Progenitor cell of endocrine pancreas (in vitro differentiated cells): ENCODE data around the gene STARD3. TPM values are rescaled to one million over a fixed set of nuclear protein-coding genes. Genes with fewer than 3 reads are reported as not detected.

Experiments used
- DNase-seq: peaks from one replicate; pipeline ENCODE4 v3.0.0; 2021; ENCODE audit warnings: low spot score; ENCODE audit not compliant: unreplicated experiment
- H3K27ac Mint-ChIP-seq: 2 replicates; pipeline ENCODE4 v1.8.0; 2021; ENCODE audit warnings: mild to moderate bottlenecking, moderate library complexity, mixed read lengths
- H3K27me3 Mint-ChIP-seq: 2 replicates; pipeline ENCODE4 v1.8.0; 2021; ENCODE audit warnings: mixed read lengths
- H3K36me3 Mint-ChIP-seq: 2 replicates; pipeline ENCODE4 v1.8.0; 2022; ENCODE audit warnings: mixed read lengths; ENCODE audit not compliant: insufficient read depth
- H3K4me1 Mint-ChIP-seq: 2 replicates; pipeline ENCODE4 v1.8.0; 2021; ENCODE audit warnings: low read depth, mixed read lengths
- H3K4me3 Mint-ChIP-seq: 2 replicates; pipeline ENCODE4 v1.8.0; 2021; ENCODE audit warnings: low read depth, mild to moderate bottlenecking, moderate library complexity, mixed read lengths
- H3K9me3 Mint-ChIP-seq: 2 replicates; pipeline ENCODE4 v1.8.0; 2021; ENCODE audit warnings: low read depth, mixed read lengths
- total RNA-seq: library from RNA; stranded (reverse); gene quantifications from 2 replicates; pipeline ENCODE4 v1.2.1, GENCODE V29; 2021
- TF ChIP-seq, protein P1 (sequence below): fragments of 200-600 bp; sonication (generic); IDR thresholded peaks from one replicate; pipeline ENCODE4 v1.5.0; 2021; ENCODE audit warnings: antibody characterized with exemption, mild to moderate bottlenecking; ENCODE audit not compliant: unreplicated experiment

Gene STARD3
- total RNA-seq, 1 donor from 2014 or later, result 57.0 TPM

DNA sequence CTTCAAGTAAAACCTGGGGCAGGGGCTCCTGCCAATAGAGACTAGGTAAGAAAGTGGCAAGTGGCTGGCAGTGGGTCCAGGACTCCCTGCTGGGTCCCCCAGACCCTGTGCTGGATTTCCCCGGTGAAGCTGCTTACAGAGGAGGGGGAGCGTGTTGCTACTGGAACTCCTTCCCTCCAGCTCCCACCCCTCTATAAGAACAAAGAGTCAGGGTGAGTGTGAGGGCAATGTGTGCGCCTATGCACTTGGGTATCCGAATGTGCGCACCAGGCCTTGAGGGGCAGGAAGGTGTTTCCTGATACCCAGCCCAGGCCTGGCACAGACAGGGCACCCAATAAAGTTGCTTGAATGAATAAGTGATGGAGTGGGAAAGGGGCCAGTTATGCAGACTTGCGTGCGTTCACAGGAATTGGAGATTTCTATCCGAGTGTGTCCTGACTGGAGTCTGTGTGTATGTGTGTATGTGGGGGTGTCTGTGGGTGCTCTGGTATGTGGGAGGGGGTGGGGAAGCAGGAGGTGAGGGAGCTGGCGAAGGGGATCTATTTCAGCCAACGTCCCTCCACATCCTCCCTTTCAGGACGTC lies 40.9 kb upstream of the STARD3 start:
- Mint-ChIP-seq H3K27ac (no peak overlapping the region), H3K4me3 (no peak overlapping the region), H3K4me1 (no peaks in the 10 kb centered on the region), H3K36me3 (peaks cover 1% of the 10 kb centered on the region), H3K9me3 (no peaks in the 10 kb centered on the region), H3K27me3 (peaks cover 92% of the 10 kb centered on the region)
- DNase-seq, result no peak
- TF ChIP-seq, protein P1, sequence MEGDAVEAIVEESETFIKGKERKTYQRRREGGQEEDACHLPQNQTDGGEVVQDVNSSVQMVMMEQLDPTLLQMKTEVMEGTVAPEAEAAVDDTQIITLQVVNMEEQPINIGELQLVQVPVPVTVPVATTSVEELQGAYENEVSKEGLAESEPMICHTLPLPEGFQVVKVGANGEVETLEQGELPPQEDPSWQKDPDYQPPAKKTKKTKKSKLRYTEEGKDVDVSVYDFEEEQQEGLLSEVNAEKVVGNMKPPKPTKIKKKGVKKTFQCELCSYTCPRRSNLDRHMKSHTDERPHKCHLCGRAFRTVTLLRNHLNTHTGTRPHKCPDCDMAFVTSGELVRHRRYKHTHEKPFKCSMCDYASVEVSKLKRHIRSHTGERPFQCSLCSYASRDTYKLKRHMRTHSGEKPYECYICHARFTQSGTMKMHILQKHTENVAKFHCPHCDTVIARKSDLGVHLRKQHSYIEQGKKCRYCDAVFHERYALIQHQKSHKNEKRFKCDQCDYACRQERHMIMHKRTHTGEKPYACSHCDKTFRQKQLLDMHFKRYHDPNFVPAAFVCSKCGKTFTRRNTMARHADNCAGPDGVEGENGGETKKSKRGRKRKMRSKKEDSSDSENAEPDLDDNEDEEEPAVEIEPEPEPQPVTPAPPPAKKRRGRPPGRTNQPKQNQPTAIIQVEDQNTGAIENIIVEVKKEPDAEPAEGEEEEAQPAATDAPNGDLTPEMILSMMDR, result no peak

DNA sequence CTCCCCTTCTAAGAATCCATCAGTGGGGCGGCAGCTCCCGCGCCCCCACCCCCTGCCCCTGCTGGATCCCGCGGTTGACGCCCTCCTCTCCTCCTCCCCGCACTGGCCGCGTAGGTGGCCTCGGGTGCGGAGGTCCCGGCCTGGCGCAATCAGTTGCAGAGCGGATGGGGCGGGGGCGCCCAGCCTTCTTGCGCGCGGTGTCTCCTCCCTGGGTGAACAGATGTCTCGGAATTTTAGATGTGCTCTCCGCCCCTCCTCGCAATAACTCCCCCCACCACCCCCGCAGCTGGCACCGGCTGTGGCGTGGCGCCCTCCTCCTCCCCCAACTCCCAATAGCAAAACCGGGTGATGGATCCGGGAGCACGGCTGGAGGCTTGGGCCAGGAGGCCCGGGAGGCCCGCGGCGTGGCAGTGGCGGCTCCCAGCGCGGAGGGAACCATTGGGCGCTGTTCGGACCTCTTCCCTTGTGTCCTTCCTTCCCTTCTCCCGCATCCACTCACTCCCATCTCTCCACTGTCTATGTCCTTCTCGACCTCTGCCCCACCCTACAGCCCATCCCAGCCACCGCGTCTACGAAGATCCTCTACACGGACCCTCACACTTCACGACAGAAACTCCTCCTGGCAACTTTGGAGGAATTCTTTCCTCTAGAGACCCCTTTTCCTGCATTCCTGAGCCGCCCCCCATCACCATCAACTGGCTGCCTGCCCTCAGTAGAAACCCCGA lies 40.2 kb upstream of the STARD3 start:
- no peaks in the 10 kb centered on the region for H3K4me1 Mint-ChIP-seq
- no peak overlapping the region for H3K27ac Mint-ChIP-seq
- DNase-seq, result no peak
- H3K4me3 Mint-ChIP-seq, result no peak overlapping the region
- TF ChIP-seq, protein P1, result no peak
- H3K9me3 Mint-ChIP-seq, result no peaks in the 10 kb centered on the region
- peaks cover 1% of the 10 kb centered on the region for H3K36me3 Mint-ChIP-seq
- H3K27me3 Mint-ChIP-seq, result peaks cover 92% of the 10 kb centered on the region

DNA sequence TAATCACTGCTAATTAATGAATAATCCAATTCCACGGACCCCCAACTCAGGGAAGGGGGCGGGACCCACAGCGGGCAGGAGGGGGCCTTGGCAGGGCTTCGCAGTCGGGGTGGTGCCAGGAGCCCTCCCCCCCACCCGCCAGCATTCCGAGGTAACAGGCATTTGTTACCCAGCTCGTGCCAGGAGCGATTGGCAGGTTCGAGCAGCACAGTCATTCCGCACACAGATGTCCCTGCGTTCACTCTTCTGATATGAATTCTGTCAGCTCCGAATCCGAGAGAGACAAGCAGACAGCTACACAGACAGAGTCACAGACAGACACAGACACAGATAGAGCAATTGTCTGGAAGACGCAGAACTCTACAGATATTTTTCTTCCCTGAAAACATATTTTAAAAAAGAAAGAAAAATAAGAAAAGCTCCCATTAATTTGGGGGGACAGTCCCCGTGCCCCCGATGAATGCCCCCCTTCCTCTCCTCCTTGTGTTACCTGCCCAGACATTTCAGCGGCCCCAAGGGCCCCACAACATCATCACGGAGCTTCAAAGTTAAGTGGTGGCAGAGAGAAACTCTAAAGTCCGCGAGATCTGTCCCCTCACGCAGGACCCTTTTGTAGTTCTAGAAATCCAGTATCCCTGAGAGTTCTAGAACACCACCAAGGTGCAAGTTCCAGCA lies 39.4 kb upstream of the STARD3 start:
- TF ChIP-seq, protein P1, result no peak
- Mint-ChIP-seq H3K4me3 (no peak overlapping the region), H3K36me3 (no peaks in the 10 kb centered on the region), H3K4me1 (no peaks in the 10 kb centered on the region), H3K27ac (no peak overlapping the region), H3K27me3 (peaks cover 92% of the 10 kb centered on the region), H3K9me3 (no peaks in the 10 kb centered on the region)
- DNase-seq, result no peak

DNA sequence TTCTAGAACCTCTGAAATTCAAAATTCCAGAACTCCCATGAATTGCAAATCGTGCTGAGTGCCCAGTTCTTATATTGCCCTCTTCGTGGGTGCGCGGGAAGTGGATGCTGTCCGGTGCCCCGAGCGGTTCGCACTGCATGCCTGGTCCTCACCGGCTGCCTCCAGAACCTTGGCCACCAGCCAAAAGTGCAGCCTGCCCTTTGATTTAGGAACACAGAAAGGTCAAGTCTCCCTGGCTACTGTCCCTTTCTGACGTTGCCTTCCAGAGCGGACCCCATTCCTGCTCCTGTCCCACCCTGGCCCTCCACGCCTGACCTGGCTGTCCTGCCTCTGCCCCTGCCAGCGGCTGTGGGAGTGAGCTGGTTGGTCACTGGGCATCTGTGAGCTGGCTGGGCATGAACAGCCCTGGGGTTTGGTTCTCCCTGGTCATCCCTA lies 38.9 kb upstream of the STARD3 start:
- no peaks in the 10 kb centered on the region for H3K4me1 Mint-ChIP-seq

DNA sequence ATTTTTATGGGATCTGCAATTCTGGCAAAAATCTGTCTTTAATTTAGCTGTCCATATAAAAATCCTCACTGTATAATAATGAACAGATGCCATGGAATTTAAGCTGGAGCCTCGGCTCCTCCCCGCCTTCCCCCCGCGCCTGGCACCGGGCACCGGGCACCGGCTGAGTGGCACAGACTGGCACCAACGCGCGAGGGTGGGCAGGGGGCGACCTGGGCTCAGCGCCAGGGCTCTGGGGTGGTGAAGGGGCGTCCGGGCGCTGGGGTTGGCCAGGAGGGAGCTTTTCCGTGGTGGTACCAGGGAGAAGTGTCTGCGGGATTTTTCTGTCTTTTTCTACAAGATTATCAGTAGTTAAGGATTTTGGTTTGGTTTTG lies 38.3 kb upstream of the STARD3 start:
- no peaks in the 10 kb centered on the region for H3K9me3 Mint-ChIP-seq
- H3K4me1 Mint-ChIP-seq, result no peaks in the 10 kb centered on the region
- H3K36me3 Mint-ChIP-seq, result no peaks in the 10 kb centered on the region
- TF ChIP-seq, protein P1, result no peak
- H3K27me3 Mint-ChIP-seq, result peaks cover 95% of the 10 kb centered on the region
- DNase-seq, result no peak
- no peak overlapping the region for H3K27ac Mint-ChIP-seq
- H3K4me3 Mint-ChIP-seq, result no peak overlapping the region

More for the DNA sequence above, 38.9 kb upstream of the STARD3 start:
- Mint-ChIP-seq H3K9me3 (no peaks in the 10 kb centered on the region), H3K4me3 (no peak overlapping the region), H3K27ac (no peak overlapping the region), H3K27me3 (peaks cover 95% of the 10 kb centered on the region), H3K36me3 (no peaks in the 10 kb centered on the region)
- TF ChIP-seq, protein P1, result no peak
- no peak for DNase-seq
